ENCODE measurements around the gene TNFRSF12A. TPM values are rescaled to one million over a fixed set of nuclear protein-coding genes. Genes with fewer than 3 reads are reported as not detected.

Gene TNFRSF12A
- total RNA-seq, 1 donor = 7.8 TPM

DNA sequence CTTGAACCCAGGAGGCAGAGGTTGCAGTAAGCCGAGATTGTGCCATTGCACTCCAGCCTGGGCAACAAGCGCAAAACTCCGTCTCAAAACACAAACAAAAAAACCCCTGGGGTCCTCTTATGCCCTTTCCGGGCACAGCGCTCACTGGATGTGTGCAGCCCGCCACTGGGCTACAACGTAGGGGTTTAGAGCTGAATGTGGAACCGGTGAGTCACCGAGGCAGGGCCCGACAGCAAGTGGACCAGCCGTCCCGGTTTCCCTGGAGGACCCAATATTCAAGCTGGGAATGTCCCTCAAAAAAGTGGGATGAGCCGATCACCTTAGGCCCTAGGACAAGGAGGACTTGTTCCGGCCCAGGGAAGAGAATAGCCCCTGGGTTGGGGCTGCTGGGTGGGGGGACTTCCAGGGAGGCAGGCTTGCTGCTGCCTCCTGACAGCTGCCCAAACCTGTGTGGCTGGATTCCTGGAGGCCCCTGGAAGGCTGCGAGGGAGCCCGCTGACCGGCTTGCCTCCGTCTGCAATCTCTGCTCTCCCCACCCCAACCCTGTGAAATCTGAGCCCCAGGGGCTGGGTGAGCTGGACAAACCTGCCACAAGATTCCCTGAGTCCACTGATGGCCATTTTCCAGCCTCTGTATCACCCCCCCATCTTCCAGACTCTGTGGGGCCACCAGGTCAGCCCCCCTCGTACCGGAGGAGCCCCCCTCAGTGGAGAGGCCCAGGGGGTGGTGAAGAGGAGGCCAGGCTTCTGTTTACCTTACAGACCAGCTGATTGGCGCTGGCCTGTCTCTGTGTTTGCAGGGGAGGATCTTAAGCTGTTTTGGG, 10.4 kb upstream of the TNFRSF12A start:
- no peak for DNase-seq (ENCODE audit: low read depth in 2 of 3, low spot score in 2 of 3)

DNA sequence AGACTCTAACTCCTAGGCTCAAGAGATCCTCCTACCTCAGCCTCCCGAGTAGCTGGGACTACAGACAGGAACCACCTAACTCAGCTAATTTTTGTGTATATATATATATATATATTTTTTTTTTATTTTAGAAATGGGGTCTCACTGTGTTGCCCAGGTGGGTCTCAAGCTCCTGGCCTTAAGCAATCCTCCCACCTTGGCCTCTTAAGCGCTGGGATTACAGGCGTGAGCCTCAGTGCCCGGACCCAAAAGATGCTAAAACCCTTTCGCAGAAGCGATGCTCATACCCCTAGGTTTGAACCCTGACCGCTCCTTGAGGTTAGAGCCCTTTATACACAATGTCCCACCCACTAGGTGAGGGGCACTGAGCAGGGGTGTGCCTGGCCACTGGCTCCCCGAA, 9.7 kb upstream of the TNFRSF12A start:
- DNase-seq (ENCODE audit: low read depth in 2 of 3, low spot score in 2 of 3) = no peak

DNA sequence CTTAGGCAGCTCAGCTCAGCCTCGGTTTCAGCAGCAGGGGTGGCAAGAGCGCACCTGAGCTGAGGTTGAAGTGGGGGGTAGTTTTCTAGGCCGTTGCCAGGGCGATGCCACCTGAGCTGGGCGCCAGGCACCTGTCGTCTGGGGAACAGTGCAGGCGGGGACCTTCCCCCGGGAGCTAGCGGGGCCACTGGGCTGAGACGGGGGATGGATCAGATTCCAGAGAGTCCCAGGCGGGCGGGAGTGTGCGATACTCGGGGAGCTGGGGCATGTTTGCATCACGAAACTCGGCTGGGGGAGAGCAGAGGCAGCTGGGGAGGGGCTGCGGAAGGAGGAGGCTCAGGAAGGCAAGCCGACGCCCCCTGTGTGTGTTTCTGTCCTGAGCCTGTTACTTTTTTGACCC, 7.9 kb upstream of the TNFRSF12A start:
- DNase-seq (ENCODE audit: low read depth in 2 of 3, low spot score in 2 of 3) = no peak

DNA sequence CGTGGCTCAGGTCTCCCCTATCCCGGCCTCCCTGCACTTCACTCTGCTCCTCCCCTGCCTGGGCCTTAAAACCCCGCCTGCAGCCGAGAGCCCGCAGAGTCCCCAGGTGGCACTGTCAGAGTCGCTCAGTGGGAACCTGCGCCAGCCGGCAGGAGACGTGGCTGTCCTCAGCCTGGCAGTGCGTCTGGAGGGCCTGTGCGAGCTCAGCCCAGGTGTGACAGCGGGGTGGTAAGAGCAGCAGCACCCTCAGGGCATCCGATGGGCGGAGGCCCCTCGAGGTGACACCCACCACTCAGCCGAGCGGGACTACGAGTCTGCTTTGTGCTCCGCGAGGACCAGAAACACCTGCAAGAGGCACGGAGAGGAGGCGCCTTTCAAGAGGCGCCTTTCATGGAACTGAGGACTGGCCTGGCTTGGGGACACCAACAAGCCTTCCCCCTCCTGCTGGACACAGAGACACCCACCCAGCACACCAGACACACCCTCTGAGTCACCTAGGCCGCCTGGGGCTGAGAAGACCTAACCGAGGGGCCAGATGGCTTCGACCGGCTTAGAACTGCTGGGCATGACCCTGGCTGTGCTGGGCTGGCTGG, 7.2 kb upstream of the TNFRSF12A start, which contains the start of gene CLDN9:
CLDN9 (plus strand) TSS at position 96 of the 593 bp plus-strand sequence; CDS start at position 536, 440 bp downstream.
- no peak for DNase-seq (ENCODE audit: low read depth in 2 of 3, low spot score in 2 of 3)

DNA sequence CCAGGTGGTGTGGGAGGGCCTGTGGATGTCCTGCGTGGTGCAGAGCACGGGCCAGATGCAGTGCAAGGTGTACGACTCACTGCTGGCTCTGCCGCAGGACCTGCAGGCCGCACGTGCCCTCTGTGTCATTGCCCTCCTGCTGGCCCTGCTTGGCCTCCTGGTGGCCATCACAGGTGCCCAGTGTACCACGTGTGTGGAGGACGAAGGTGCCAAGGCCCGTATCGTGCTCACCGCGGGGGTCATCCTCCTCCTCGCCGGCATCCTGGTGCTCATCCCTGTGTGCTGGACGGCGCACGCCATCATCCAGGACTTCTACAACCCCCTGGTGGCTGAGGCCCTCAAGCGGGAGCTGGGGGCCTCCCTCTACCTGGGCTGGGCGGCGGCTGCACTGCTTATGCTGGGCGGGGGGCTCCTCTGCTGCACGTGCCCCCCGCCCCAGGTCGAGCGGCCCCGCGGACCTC, 6.6 kb upstream of the TNFRSF12A start:
- DNase-seq (ENCODE audit: low read depth in 2 of 3, low spot score in 2 of 3) = no peak

DNA sequence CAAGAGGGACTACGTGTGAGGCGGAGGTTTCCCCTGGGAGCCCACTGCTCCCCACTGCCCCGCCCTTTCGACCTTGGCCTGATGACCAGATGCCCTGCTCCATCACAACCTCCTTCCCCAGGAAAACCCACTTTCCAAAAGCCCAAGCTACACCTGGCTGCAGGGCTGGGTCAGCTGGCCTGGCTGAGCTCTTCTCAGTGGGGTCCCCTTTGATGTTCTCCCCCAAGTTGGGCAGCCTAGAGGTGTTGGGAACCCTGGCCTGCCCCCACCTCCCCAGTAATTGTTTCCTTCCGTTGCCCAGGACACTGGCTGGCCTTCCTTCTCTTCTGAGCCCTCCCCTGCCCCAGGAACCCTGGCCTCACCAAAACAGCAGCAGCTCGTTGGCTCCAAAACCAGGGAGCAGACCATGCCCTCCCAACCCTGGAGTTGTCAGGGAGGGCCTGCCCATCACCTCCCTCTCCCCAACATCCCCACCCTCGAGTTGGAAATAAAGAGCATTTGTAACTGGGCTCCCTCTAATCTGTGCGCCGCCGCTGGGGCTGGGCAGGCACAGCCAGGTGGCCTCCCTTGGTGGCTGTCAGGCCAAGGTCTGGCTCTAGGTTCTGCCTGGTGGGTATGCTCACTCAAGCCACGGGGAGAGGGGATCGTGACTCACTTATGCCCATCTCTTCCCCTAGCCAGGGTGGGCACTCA, 6.0 kb upstream of the TNFRSF12A start:
- no peak for DNase-seq (ENCODE audit: low read depth in 2 of 3, low spot score in 2 of 3)

DNA sequence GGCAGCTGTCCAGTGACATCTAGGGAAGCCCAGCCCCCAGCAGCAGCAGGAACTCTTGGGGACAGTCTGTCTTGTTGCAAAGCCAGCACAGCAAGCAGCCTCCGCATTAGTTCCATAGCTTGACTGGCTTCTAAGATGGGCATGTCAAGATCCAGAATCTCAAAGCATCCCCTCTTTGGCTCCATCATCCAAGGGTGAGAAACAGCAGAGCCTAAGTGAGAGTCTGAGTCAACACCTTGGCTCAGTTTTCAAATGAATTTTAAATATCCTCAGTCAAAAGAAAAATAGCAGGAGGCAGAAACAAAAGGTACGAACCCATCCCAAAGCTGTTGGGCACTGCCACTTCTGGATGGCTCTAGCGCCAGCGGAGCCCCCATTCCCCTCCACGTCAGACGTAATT, 5.2 kb upstream of the TNFRSF12A start:
- DNase-seq (ENCODE audit: low read depth in 2 of 3, low spot score in 2 of 3) = no peak

DNA sequence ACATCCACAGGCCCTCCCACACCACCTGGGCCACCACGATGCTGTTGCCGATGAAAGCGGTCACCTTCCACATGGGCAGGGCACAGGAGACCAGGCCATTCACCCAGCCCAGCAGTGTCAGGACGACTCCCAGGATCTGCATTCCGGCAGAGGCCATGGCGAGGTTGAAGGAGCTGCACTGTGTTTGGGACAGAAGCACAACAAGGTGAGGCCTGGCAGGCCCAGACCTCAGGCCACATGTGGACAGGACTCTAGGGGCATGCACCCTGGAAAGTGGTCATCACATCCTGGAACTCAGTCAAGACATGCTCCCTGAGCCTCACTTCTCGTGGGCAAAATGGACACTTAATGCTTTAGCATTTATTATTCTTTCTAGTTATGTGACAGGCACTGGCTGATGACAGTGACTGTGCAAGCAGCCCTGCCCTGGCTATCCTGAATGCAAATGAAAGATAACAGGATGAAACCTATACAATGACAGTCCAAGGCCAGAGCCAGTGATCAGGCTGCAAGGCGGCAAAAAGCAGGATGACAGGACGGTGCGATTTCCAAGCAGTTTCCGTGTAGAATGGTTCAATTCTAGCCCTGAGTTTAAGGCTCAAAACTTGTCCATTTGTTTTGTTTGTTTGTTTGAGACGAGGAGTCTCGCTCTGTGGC, 4.2 kb upstream of the TNFRSF12A start:
- DNase-seq (ENCODE audit: low read depth in 2 of 3, low spot score in 2 of 3) = no peak

DNA sequence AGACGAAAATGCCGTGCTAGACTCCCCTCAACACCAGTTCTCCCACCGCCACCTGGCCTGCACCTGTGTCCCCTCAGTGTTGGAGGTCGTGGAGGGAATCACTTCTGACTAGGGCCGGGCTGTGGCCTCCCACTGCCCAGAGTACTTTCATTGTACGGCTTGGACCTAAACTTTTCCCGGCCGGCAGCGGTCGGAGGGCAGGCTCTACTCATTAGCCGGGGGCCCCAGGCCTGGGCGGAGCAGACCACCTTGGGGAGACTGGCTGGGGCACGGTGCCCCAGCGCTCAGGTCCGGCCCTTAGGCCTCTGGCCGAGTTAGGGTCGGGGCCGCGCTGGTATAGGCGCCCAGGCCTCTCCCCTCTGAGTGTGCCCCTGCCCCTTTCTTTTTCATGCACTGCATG, 2.8 kb upstream of the TNFRSF12A start:
- no peak for DNase-seq (ENCODE audit: low read depth in 2 of 3, low spot score in 2 of 3)

DNA sequence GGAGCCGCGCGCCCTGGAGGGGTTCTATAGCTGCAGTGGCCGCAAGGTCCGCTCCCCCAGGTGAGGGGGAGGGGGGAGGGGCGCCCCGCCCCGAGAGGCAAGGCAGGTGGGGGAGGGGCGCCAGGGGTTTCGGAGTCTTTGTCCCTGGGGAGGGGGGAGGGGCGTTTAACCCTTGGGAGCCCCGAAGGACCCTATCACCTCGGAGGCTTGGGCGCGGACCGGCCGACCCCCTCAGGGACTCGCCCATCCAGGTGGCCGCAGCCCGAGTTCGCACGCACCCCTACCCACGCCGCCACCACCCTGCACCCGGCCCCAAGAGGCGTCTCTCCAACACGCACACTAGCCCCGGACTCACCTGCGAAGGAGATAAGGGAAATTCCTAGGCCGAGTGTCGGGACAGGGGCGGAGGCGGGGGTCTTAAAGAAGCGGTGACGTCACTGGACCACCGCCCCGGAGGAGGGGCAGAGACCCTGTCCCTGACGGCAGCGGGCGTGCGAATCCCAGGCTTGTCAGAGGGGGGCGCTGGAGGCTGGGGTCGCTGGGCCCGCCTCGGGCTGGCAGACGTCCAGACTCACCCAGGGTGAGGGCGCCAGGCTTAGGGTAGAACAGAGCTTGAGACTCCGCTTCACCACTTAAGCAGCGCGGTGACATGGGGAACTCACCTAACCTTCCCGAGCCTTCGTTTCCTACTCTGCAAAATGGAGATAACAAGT, 2.2 kb upstream of the TNFRSF12A start, which contains the start of gene CLDN6:
CLDN6 (minus strand) TSS at position 390 of the 713 bp plus-strand sequence. CDS start 2,162 bp downstream, outside the sequence.
- DNase-seq (ENCODE audit: low read depth in 2 of 3, low spot score in 2 of 3) = peak in 2 of 3 donors; percentile 71 to 72

DNA sequence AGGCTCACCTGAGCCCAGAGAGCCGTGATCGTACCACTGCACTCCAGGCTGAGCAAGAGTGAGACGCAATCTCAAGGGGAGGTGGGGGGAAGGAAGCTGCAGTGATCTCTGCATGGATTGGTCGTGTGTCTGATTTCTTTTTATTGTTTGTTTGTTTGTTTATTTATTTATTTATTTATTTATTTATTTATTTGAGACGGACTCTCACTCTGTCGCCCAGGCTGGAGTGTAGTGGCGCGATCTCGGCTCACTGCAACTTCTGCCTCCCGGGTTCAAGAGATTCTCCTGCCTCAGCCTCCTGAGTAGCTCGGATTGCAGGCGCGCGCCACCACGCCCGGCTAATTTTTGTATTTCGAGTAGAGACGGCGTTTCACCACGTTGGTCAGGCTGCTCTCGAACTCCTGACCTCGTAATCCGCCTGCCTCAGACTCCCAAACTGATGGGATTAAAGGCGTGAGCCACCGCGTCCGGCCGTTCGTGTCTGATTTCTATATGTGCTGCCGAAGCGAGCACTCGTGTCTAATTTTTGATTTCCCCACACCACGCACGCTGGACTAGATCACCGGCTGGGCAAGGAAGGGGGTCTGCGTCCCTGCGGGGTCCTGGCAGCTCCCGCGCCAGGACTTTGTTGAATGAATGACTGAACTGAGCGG, 448 bp upstream of the TNFRSF12A start:
- DNase-seq (ENCODE audit: low read depth in 2 of 3, low spot score in 2 of 3) = no peak

DNA sequence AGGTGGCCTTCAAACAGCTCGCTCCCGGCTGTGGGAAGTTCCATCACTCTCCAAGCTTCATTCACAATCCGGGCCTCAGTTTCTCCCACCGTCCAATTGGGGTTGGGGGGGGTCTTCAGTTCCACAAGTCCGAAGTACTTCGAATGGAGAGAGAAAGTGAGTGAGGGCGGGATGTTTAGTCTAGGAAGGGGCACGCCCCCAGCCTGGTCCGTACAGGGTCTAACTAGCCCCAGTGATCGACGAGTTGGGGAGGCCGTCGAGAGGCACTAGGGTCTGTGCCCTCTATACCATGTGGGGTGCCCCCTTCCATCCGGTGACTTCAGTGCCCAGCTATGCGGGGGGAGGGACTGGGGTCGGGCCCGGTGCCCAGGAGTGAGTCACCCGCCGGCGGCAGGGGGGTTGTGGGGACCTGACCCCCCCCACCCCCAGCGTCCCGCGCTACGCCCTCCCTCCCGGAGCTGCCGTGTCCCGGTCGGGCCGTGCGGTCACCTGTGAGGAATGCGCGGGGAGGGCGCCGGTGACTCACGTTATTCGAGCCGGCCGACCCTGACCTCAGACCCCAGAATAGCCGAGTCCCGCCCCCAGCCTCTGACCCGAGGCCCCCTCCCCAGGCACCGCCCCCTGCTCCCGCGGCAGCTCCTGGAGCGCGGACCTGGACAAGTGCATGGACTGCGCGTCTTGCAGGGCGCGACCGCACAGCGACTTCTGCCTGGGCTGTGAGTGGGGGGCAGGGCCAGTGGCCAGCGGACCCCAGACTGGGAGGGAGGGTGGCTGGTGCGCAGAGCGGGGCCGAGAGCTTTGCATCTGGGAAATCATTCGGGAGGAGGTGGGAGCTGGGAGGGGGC, 658 bp downstream of the TNFRSF12A start:
- peak; percentile 30 to 82 (median 56) for DNase-seq (ENCODE audit: low read depth in 2 of 3, low spot score in 2 of 3)

DNA sequence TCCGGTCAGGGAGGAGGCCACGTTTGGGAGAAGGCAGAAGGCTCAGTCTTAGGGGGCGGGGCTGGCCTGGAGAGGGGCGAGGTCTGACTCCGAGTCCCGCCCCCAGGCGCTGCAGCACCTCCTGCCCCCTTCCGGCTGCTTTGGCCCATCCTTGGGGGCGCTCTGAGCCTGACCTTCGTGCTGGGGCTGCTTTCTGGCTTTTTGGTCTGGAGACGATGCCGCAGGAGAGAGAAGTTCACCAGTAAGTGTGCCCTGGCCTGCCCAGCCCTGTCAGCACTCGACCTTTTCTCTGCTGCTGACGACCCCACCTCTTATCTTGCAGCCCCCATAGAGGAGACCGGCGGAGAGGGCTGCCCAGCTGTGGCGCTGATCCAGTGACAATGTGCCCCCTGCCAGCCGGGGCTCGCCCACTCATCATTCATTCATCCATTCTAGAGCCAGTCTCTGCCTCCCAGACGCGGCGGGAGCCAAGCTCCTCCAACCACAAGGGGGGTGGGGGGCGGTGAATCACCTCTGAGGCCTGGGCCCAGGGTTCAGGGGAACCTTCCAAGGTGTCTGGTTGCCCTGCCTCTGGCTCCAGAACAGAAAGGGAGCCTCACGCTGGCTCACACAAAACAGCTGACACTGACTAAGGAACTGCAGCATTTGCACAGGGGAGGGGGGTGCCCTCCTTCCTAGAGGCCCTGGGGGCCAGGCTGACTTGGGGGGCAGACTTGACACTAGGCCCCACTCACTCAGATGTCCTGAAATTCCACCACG, 1.5 kb downstream of the TNFRSF12A start:
- peak in 2 of 3 donors; percentile 69 to 73 for DNase-seq (ENCODE audit: low read depth in 2 of 3, low spot score in 2 of 3)

DNA sequence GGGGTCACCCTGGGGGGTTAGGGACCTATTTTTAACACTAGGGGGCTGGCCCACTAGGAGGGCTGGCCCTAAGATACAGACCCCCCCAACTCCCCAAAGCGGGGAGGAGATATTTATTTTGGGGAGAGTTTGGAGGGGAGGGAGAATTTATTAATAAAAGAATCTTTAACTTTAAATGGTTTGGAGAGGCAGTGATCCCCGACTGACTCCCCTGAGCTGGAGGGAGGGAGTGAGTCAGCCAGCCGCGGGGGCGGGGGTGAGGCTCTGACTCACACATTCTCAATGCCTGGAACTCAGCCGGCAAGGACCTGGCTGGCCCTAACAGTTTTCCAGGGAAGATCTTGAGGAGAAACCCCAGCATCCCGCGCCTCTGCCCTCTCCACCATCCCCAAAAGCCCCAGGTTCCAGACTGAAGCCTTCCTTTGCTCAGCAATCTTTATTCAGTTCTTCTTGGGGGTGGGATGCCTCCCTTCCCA, 2.1 kb downstream of the TNFRSF12A start:
- DNase-seq (ENCODE audit: low read depth in 2 of 3, low spot score in 2 of 3) = peak in 2 of 3 donors; percentile 77 to 79

DNA sequence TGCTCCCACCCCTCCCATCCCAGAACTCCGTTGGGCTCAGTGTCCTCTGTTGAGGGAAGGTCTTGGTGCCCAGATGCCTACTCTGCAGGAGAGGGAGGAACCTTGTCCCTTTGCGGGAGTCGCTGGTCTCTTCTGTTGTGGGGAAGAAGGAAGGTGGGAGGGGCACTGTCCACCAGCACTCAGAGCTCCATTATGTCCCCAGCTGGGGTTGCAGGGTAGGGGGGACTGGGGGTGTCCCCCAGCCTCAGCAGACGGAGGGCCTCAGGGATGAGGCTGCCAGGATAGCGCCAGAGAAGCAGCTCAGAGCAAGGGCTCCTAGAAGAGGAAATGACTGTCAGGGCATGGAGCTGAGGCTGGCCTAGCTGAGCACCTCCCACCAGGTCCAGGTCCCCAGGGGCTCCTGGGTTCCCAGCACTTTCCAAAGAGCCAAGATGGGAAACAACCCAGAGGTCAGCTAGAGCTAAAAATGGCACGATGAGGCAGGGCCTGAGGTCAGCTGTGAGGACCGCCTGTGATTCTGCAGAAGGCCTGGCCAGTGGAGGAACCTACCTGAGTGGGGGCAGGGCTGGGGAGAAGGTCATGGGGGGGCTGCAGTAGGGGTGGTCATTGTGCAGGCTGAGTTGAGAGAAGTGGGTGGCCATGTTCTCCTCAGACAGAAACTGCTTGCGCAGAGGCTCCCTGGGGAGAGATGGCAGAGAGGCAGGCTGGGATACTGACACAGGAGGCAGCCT, 2.7 kb downstream of the TNFRSF12A start:
- no peak for DNase-seq (ENCODE audit: low read depth in 2 of 3, low spot score in 2 of 3)

DNA sequence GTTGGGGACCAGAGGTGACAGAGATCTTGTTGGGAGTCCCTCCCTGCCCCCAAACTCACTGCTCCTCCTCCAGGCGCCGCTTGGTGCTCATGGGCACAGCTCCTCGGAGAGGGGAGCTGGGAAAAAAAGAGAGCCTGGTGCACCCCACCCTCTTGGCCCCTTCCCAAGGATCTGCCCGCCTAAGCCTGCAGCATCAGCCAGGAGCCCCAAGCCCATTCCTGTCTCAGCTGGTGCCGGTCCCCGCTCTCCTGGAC, 3.2 kb downstream of the TNFRSF12A start:
- DNase-seq (ENCODE audit: low read depth in 2 of 3, low spot score in 2 of 3) = no peak

DNA sequence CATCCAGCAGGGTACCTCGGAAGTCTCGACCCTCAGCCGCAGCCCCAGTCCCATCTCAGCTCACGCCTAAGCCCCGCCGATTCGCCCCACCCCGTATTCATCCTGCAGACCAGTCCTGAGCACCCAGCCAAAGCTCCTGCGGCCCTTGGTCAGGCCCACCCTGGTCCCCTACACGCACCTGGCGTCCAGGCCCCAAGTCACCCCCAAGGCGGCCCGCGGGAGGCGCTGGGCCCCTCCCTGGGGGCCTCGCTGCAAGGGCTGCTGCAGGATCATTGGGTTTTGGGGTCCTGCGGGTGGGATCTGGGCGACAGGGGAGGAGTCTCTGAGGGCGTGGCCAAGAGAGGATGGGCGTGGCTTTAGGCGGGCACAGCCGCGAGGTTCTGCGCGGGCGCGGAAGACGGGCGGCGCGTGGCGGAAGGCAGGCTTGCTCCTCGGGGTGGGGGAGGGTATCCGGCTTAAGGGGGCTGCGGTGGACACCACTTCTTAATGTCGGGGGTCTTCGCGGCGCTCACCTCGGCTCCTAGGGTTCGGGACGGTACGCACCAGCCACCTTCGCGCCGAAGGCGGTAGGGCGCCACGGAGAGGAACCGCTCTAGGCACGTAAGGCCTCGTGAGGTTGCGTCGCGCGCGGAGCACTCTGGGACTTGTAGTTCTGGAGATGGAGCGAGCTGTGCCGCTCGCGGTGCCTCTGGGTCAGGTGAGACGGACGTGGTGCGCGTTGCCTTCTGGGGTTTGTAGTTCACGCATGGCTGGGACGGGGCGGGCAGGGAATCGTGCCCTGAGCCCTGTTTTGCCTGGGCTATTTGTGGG, 3.7 kb downstream of the TNFRSF12A start, which contains the start of the genes HCFC1R1 and THOC6:
HCFC1R1 (minus strand) TSS at position 274 of the 810 bp plus-strand sequence; CDS start at position 273, 1 bp downstream.
THOC6 (plus strand) TSS at position 367 of the 810 bp plus-strand sequence; CDS start at position 659, 292 bp downstream.
- peak; percentile 93 to 98 (median 97) for DNase-seq (ENCODE audit: low read depth in 2 of 3, low spot score in 2 of 3)

Data from hematopoietic multipotent progenitor cell (in vitro differentiated cells).